MG63 (cell line): Measurements from ENCODE around the gene COLGALT1. TPM values are rescaled to one million over a fixed set of nuclear protein-coding genes. Genes with fewer than 3 reads are reported as not detected.

ENCODE experiments used
- DNase-seq: peaks from one replicate; pipeline ENCODE4 v3.0.0-alpha.2; 2020
- H3K27me3 ChIP-seq: fragments of 250-450 bp; sonication (Bioruptor Pico); 2 replicates; pipeline ENCODE4 v1.5.1; 2020; ENCODE audit warnings: mild to moderate bottlenecking, moderate library complexity
- H3K36me3 ChIP-seq: fragments of 250-450 bp; sonication (Bioruptor Pico); 2 replicates; pipeline ENCODE4 v1.5.1; 2020; ENCODE audit warnings: mild to moderate bottlenecking, moderate library complexity
- H3K4me3 ChIP-seq: fragments of 250-450 bp; sonication (Bioruptor Pico); 2 replicates; pipeline ENCODE4 v1.5.1; 2020; ENCODE audit warnings: mild to moderate bottlenecking, moderate library complexity
- H3K9me3 ChIP-seq: fragments of 250-450 bp; sonication (Bioruptor Pico); 2 replicates; pipeline ENCODE4 v1.5.1; 2020; ENCODE audit warnings: mild to moderate bottlenecking, moderate library complexity
- total RNA-seq: library from RNA; depleted of rRNA; stranded (reverse); fragments of >200 nt; shearing (Covaris generic); gene quantifications from 2 replicates; pipeline ENCODE4 v1.2.3, GENCODE V29; 2014; ENCODE audit warnings: low replicate concordance; rRNA removed

The COLGALT1 gene
- total RNA-seq, 1 experiment from 2014 or later = 155 TPM

- Histone ChIP-seq H3K9me3 (peaks cover 14% of the 10 kb centered on the region; the same call in 1 of the 2 replicates), H3K4me3 (no peak overlapping the region), H3K36me3 (no peaks in the 10 kb centered on the region), H3K27me3 (peaks cover 17% of the 10 kb centered on the region; the same call in 1 of the 2 replicates)
- no peak for DNase-seq
Observed at GRCh38 chr19:17618936-17619335, 63.5 kb downstream of the COLGALT1 start.

GRCh38 chr19:17620696-17621095, 65.2 kb downstream of the COLGALT1 start:
- no peak overlapping the region for H3K4me3 ChIP-seq
- H3K36me3 ChIP-seq = no peaks in the 10 kb centered on the region
- no peak for DNase-seq
- H3K27me3 ChIP-seq = peaks cover 17% of the 10 kb centered on the region; the same call in 1 of the 2 replicates
- H3K9me3 ChIP-seq = peaks cover 14% of the 10 kb centered on the region; the same call in 1 of the 2 replicates

- Histone ChIP-seq H3K9me3 (peaks cover 14% of the 10 kb centered on the region; the same call in 1 of the 2 replicates), H3K27me3 (peaks cover 12% of the 10 kb centered on the region; the same call in 1 of the 2 replicates), H3K4me3 (no peak overlapping the region), H3K36me3 (no peaks in the 10 kb centered on the region)
- no peak for DNase-seq
Observed at GRCh38 chr19:17623224-17623935, 67.9 kb downstream of the COLGALT1 start.

GRCh38 chr19:17624314-17624991, 69.0 kb downstream of the COLGALT1 start:
- no peak for DNase-seq
- Histone ChIP-seq H3K27me3 (peaks cover 10% of the 10 kb centered on the region; the same call in 1 of the 2 replicates), H3K36me3 (no peaks in the 10 kb centered on the region), H3K4me3 (no peak overlapping the region), H3K9me3 (peaks cover 14% of the 10 kb centered on the region; the same call in 1 of the 2 replicates)

GRCh38 chr19:17625043-17625442, 69.6 kb downstream of the COLGALT1 start:
- Histone ChIP-seq H3K9me3 (peaks cover 14% of the 10 kb centered on the region), H3K27me3 (peaks cover 9% of the 10 kb centered on the region; the same call in 1 of the 2 replicates), H3K4me3 (no peak overlapping the region), H3K36me3 (no peaks in the 10 kb centered on the region)
- DNase-seq = no peak

GRCh38 chr19:17625980-17626379, 70.5 kb downstream of the COLGALT1 start:
- DNase-seq = no peak
- peaks cover 14% of the 10 kb centered on the region for H3K9me3 ChIP-seq
- H3K36me3 ChIP-seq = no peaks in the 10 kb centered on the region
- peaks cover 10% of the 10 kb centered on the region; the same call in 1 of the 2 replicates for H3K27me3 ChIP-seq
- no peak overlapping the region for H3K4me3 ChIP-seq

GRCh38 chr19:17626456-17627015, 71.1 kb downstream of the COLGALT1 start:
- Histone ChIP-seq H3K27me3 (peaks cover 10% of the 10 kb centered on the region; the same call in 1 of the 2 replicates), H3K9me3 (peaks cover 10% of the 10 kb centered on the region), H3K4me3 (no peak overlapping the region), H3K36me3 (no peaks in the 10 kb centered on the region)
- DNase-seq = no peak

GRCh38 chr19:17627161-17627560, 71.7 kb downstream of the COLGALT1 start:
- DNase-seq = no peak
- Histone ChIP-seq H3K36me3 (no peaks in the 10 kb centered on the region), H3K4me3 (no peak overlapping the region), H3K9me3 (peaks cover 4% of the 10 kb centered on the region), H3K27me3 (peaks cover 10% of the 10 kb centered on the region; the same call in 1 of the 2 replicates)

GRCh38 chr19:17627921-17628320, 72.5 kb downstream of the COLGALT1 start:
- no peaks in the 10 kb centered on the region for H3K36me3 ChIP-seq
- H3K9me3 ChIP-seq = no peaks in the 10 kb centered on the region; the same call in 1 of the 2 replicates
- H3K27me3 ChIP-seq = peaks cover 10% of the 10 kb centered on the region; the same call in 1 of the 2 replicates
- no peak overlapping the region for H3K4me3 ChIP-seq
- no peak for DNase-seq

GRCh38 chr19:17629760-17630159, 74.3 kb downstream of the COLGALT1 start:
- H3K36me3 ChIP-seq = no peaks in the 10 kb centered on the region
- H3K27me3 ChIP-seq = peaks cover 14% of the 10 kb centered on the region; the same call in 1 of the 2 replicates
- H3K4me3 ChIP-seq = no peak overlapping the region
- H3K9me3 ChIP-seq = no peaks in the 10 kb centered on the region; the same call in 1 of the 2 replicates
- DNase-seq = no peak

- no peak for DNase-seq
- no peak overlapping the region for H3K4me3 ChIP-seq
- H3K27me3 ChIP-seq = peaks cover 28% of the 10 kb centered on the region
- peaks cover 2% of the 10 kb centered on the region; the same call in 1 of the 2 replicates for H3K9me3 ChIP-seq
- no peaks in the 10 kb centered on the region for H3K36me3 ChIP-seq
Observed at GRCh38 chr19:17632577-17632976, 77.1 kb downstream of the COLGALT1 start.

Other genes with a start within 250 kb of the COLGALT1 start
- 17.2 and 26.2 TPM in 2 replicates for gene MRPL34, start 249.8 kb upstream of the COLGALT1 start, total RNA-seq
- gene DDA1, start 246.1 kb upstream of the COLGALT1 start, total RNA-seq = 9.1 and 11.6 TPM in 2 replicates
- gene ANO8, start 220.8 kb upstream of the COLGALT1 start, total RNA-seq = 1.4 and 3.6 TPM in 2 replicates
- gene GTPBP3, start 218.1 kb upstream of the COLGALT1 start, total RNA-seq = 23.2 and 25.7 TPM in 2 replicates
- gene PLVAP, start 178.3 kb upstream of the COLGALT1 start, total RNA-seq = not detected in 2 replicates
- gene CCDC194, start 161.5 kb upstream of the COLGALT1 start, total RNA-seq = not detected in 2 replicates
- gene BST2, start 150.0 kb upstream of the COLGALT1 start, total RNA-seq = 128 and 138 TPM in 2 replicates
- gene MVB12A, start 135.6 kb upstream of the COLGALT1 start, total RNA-seq = 28.8 and 78.4 TPM in 2 replicates
- not detected in 2 replicates for gene TMEM221, start 107.0 kb upstream of the COLGALT1 start, total RNA-seq
- gene NXNL1, start 94.7 kb upstream of the COLGALT1 start, total RNA-seq = not detected in 2 replicates
- gene SLC27A1, start 85.1 kb upstream of the COLGALT1 start, total RNA-seq = 6.3 and 6.5 TPM in 2 replicates
- gene PGLS, start 44.0 kb upstream of the COLGALT1 start, total RNA-seq = 87.7 and 149 TPM in 2 replicates
- gene UNC13A, start 132.7 kb downstream of the COLGALT1 start, total RNA-seq = 0.10 TPM in 1 of 2 replicates, not detected in the other
- 23.3 and 50.0 TPM in 2 replicates for gene MAP1S, start 163.8 kb downstream of the COLGALT1 start, total RNA-seq
- 0.82 TPM in 1 of 2 replicates, not detected in the other for gene FCHO1, start 195.8 kb downstream of the COLGALT1 start, total RNA-seq
- not detected in 2 replicates for gene B3GNT3, start 239.5 kb downstream of the COLGALT1 start, total RNA-seq